Parathyroid adenoma (tissue), 2 donors: ENCODE measurements around the gene KCNE5.

ENCODE experiments used
- H2AFZ ChIP-seq: fragments of 300-600 bp; sonication (generic); one replicate; pipeline ENCODE4 v1.7.0; 2017; ENCODE audit warnings: antibody characterized with exemption, mild to moderate bottlenecking
- H3K27ac ChIP-seq: fragments of 300-600 bp; sonication (generic); one replicate; pipeline ENCODE4 v1.7.0; 2017
- H3K27me3 ChIP-seq: fragments of 300-600 bp; sonication (generic); one replicate; pipeline ENCODE4 v1.7.0; 2017; ENCODE audit warnings: low read length; ENCODE audit not compliant: control insufficient read depth, insufficient read depth
- H3K36me3 ChIP-seq: fragments of 300-600 bp; sonication (generic); one replicate; pipeline ENCODE4 v1.7.0; 2017; ENCODE audit warnings: low read length; ENCODE audit not compliant: control insufficient read depth, insufficient read depth
- H3K4me1 ChIP-seq: fragments of 300-600 bp; sonication (generic); one replicate; pipeline ENCODE4 v1.7.0; 2017; ENCODE audit warnings: control low read depth
- H3K4me2 ChIP-seq: fragments of 300-600 bp; sonication (generic); one replicate; pipeline ENCODE4 v1.7.0; 2017; ENCODE audit warnings: low read length
- H3K4me3 ChIP-seq: fragments of 300-600 bp; sonication (generic); one replicate; pipeline ENCODE4 v1.7.0; 2017; ENCODE audit warnings: low read depth, low read length
- H3K79me2 ChIP-seq: fragments of 300-600 bp; sonication (generic); one replicate; pipeline ENCODE4 v1.7.0; 2017; ENCODE audit warnings: control low read depth
- H3K9ac ChIP-seq: fragments of 300-600 bp; sonication (generic); one replicate; pipeline ENCODE4 v1.7.0; 2017; ENCODE audit warnings: mild to moderate bottlenecking
- H3K9me3 ChIP-seq: fragments of 300-600 bp; sonication (generic); one replicate; pipeline ENCODE4 v1.7.0; 2017; ENCODE audit warnings: low read length; ENCODE audit not compliant: control insufficient read depth
- CTCF ChIP-seq: fragments of 300-600 bp; sonication (generic); IDR thresholded peaks from one replicate; pipeline ENCODE4 v1.7.0; 2017; ENCODE audit warnings: antibody characterized with exemption, mild to moderate bottlenecking
- donor health status: primary hyperparathyroidism.

KCNE5 gene

DNA sequence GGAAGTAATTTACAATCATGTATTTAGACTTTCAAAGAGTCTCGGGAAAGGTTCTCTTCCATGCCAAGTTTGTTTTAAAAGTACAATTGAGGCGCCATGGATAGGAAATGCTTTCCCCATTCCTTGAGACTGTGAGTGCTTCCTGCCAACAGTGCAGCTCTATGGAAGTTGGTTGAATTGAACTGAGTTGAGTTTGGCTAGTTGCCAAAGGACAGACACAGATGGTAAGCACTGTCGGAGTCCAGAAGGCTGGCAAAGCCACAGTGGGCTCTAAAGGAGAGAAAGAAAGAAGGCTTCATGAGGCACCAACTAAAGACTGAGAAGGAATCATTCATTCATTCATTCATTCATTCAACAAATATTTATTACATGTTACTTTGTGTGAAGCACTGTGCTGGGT is 4.3 kb upstream of the KCNE5 start:
- Histone ChIP-seq H3K4me1 (no peaks in the 10 kb centered on the region), H3K4me3 (no peak overlapping the region), H3K79me2 (no peaks in the 10 kb centered on the region), H3K27ac (no peak overlapping the region), H3K9ac (no peak overlapping the region), H2AFZ (no peak overlapping the region), H3K27me3 (no peaks in the 10 kb centered on the region), H3K4me2 (no peak overlapping the region), H3K9me3 (no peaks in the 10 kb centered on the region), H3K36me3 (no peaks in the 10 kb centered on the region)
- no peak for TF ChIP-seq CTCF

- TF ChIP-seq CTCF, result no peak
- Histone ChIP-seq H3K79me2 (no peaks in the 10 kb centered on the region), H2AFZ (no peak overlapping the region), H3K4me3 (no peak overlapping the region), H3K4me2 (no peak overlapping the region), H3K9me3 (no peaks in the 10 kb centered on the region), H3K36me3 (no peaks in the 10 kb centered on the region), H3K4me1 (no peaks in the 10 kb centered on the region), H3K9ac (no peak overlapping the region), H3K27ac (no peak overlapping the region), H3K27me3 (no peaks in the 10 kb centered on the region)
These were observed 1.7 kb upstream of the KCNE5 start for GRCh38 chrX:109626637-109627036.

DNA sequence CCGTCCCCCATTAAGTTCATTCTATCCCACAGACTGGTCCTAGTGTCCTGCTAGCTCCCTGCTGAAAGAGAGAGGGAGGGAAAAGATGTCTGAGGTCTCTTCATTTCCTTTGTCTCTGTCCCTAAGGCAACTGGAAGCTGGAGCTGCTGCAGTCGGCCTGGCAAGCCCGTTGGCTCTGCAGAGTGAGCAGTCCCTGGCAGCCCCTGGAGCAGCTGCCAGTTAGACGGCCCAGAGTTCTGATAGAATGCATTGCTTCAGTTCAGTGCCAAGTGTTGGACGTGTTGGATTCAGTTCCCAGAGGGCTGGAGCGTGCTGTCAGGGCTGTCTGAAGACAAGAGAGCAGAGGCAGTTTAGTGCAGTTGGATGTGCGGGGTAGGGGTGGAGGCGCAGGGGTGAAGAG is 975 bp downstream of the KCNE5 start:
- Histone ChIP-seq H3K9me3 (no peaks in the 10 kb centered on the region), H3K4me1 (no peaks in the 10 kb centered on the region), H2AFZ (no peak overlapping the region), H3K4me3 (no peak overlapping the region), H3K79me2 (no peaks in the 10 kb centered on the region), H3K27ac (no peak overlapping the region), H3K4me2 (no peak overlapping the region), H3K9ac (no peak overlapping the region), H3K36me3 (no peaks in the 10 kb centered on the region), H3K27me3 (no peaks in the 10 kb centered on the region)
- no peak for TF ChIP-seq CTCF

DNA sequence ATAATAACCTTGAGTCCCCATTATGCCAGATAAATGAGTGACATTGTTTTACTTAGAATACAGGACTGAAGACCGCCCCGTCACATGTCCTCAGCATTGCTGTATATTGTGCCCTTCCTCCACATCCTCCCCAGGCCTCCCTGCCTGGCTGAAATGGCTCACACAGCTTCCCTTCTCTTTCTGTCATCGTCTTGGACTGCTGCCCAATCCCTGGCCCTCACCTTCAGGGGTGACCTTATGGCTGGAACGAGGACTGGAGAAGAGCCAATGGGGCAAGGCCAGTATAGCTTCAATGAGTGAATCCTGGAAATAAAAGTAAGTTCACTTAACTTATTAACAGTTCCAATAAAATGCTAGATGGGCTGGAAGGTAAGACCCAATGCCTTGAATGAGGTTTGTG is 2.7 kb downstream of the KCNE5 start:
- TF ChIP-seq CTCF, result no peak
- no peaks in the 10 kb centered on the region for H3K36me3 ChIP-seq

GRCh38 chrX:109619771-109620170 is 5.2 kb downstream of the KCNE5 start:
- Histone ChIP-seq H3K4me3 (no peak overlapping the region), H3K79me2 (no peaks in the 10 kb centered on the region), H3K4me2 (no peak overlapping the region), H3K36me3 (no peaks in the 10 kb centered on the region), H3K9ac (no peak overlapping the region), H3K27ac (no peak overlapping the region), H2AFZ (no peak overlapping the region), H3K4me1 (no peaks in the 10 kb centered on the region), H3K27me3 (no peaks in the 10 kb centered on the region), H3K9me3 (no peaks in the 10 kb centered on the region)
- no peak for TF ChIP-seq CTCF

More for the DNA sequence above, 2.7 kb downstream of the KCNE5 start:
- no peak overlapping the region for H3K9ac ChIP-seq
- H3K4me1 ChIP-seq, result no peaks in the 10 kb centered on the region
- H3K9me3 ChIP-seq, result no peaks in the 10 kb centered on the region
- no peak overlapping the region for H2AFZ ChIP-seq
- no peaks in the 10 kb centered on the region for H3K27me3 ChIP-seq
- H3K27ac ChIP-seq, result no peak overlapping the region
- H3K4me3 ChIP-seq, result no peak overlapping the region
- no peak overlapping the region for H3K4me2 ChIP-seq
- no peaks in the 10 kb centered on the region for H3K79me2 ChIP-seq
